ENCODE results near the gene SLC7A9.
"Not testable (repeated sequence)": the region's sequence is repeated elsewhere in the genome, so short reads cannot be mapped to it uniquely, and the experiment has no call there.

The SLC7A9 gene

GRCh38 chr19:32862173-32862572 lies 7.4 kb downstream of the SLC7A9 start:
- no peak for FAIRE-seq

GRCh38 chr19:32861596-32861995 lies 8.0 kb downstream of the SLC7A9 start:
- TF ChIP-seq TAF1 (IDR thresholded peaks at IDR 0.05; ENCODE audit: borderline replicate concordance, low read depth, low read length) (no peak), POLR2AphosphoS5 (IDR thresholded peaks at IDR 0.05; ENCODE audit: low read depth, low read length) (no peak), POLR2A (IDR thresholded peaks at IDR 0.05; ENCODE audit: low read depth, low read length) (no peak)
- FAIRE-seq (no peak), DNase-seq (ENCODE audit: insufficient read length) (no peak)

More at GRCh38 chr19:32862173-32862572, 7.4 kb downstream of the SLC7A9 start:
- TF ChIP-seq POLR2A (IDR thresholded peaks at IDR 0.05; ENCODE audit: low read depth, low read length) (no peak), POLR2AphosphoS5 (IDR thresholded peaks at IDR 0.05; ENCODE audit: low read depth, low read length) (no peak), TAF1 (IDR thresholded peaks at IDR 0.05; ENCODE audit: borderline replicate concordance, low read depth, low read length) (no peak)
- DNase-seq (ENCODE audit: insufficient read length) = no peak

GRCh38 chr19:32859591-32859990 lies 10.0 kb downstream of the SLC7A9 start:
- no peak for FAIRE-seq
- no peak for DNase-seq (ENCODE audit: insufficient read length)
- TF ChIP-seq POLR2AphosphoS5 (IDR thresholded peaks at IDR 0.05; ENCODE audit: low read depth, low read length) (no peak), TAF1 (IDR thresholded peaks at IDR 0.05; ENCODE audit: borderline replicate concordance, low read depth, low read length) (no peak), POLR2A (IDR thresholded peaks at IDR 0.05; ENCODE audit: low read depth, low read length) (no peak)

- no peak for DNase-seq (ENCODE audit: insufficient read length)
- TF ChIP-seq TAF1 (IDR thresholded peaks at IDR 0.05; ENCODE audit: borderline replicate concordance, low read depth, low read length) (no peak), POLR2AphosphoS5 (IDR thresholded peaks at IDR 0.05; ENCODE audit: low read depth, low read length) (no peak), POLR2A (IDR thresholded peaks at IDR 0.05; ENCODE audit: low read depth, low read length) (no peak)
- no peak for FAIRE-seq
Observed at GRCh38 chr19:32858559-32858958, 11.0 kb downstream of the SLC7A9 start.

GRCh38 chr19:32858155-32858554 lies 11.4 kb downstream of the SLC7A9 start:
- no peak for DNase-seq (ENCODE audit: insufficient read length)
- no peak for TF ChIP-seq TAF1 (IDR thresholded peaks at IDR 0.05; ENCODE audit: borderline replicate concordance, low read depth, low read length)
- TF ChIP-seq POLR2AphosphoS5 (IDR thresholded peaks at IDR 0.05; ENCODE audit: low read depth, low read length) = no peak
- TF ChIP-seq POLR2A (IDR thresholded peaks at IDR 0.05; ENCODE audit: low read depth, low read length) = no peak
- no peak for FAIRE-seq

- FAIRE-seq = no peak
- no peak for TF ChIP-seq TAF1 (IDR thresholded peaks at IDR 0.05; ENCODE audit: borderline replicate concordance, low read depth, low read length)
- no peak for DNase-seq (ENCODE audit: insufficient read length)
Observed at GRCh38 chr19:32857584-32857983, 12.0 kb downstream of the SLC7A9 start.

- not testable (repeated sequence) for FAIRE-seq; DNase-seq (ENCODE audit: insufficient read length)
Observed at GRCh38 chr19:32856818-32857217, 12.7 kb downstream of the SLC7A9 start.

- no peak for TF ChIP-seq POLR2A (IDR thresholded peaks at IDR 0.05; ENCODE audit: low read depth, low read length)
- no peak for TF ChIP-seq TAF1 (IDR thresholded peaks at IDR 0.05; ENCODE audit: borderline replicate concordance, low read depth, low read length)
- TF ChIP-seq POLR2AphosphoS5 (IDR thresholded peaks at IDR 0.05; ENCODE audit: low read depth, low read length) = no peak
- no peak for FAIRE-seq
- no peak for DNase-seq (ENCODE audit: insufficient read length)
Observed at GRCh38 chr19:32852216-32852615, 17.4 kb downstream of the SLC7A9 start.

GRCh38 chr19:32848035-32848434 lies 21.5 kb downstream of the SLC7A9 start:
- not testable (repeated sequence) for DNase-seq (ENCODE audit: insufficient read length); FAIRE-seq

- no peak for TF ChIP-seq POLR2A (IDR thresholded peaks at IDR 0.05; ENCODE audit: low read depth, low read length)
- FAIRE-seq = no peak
Observed at GRCh38 chr19:32843716-32844245, 25.8 kb downstream of the SLC7A9 start.

GRCh38 chr19:32842061-32842460 lies 27.5 kb downstream of the SLC7A9 start:
- TF ChIP-seq TAF1 (IDR thresholded peaks at IDR 0.05; ENCODE audit: borderline replicate concordance, low read depth, low read length) (no peak), POLR2A (IDR thresholded peaks at IDR 0.05; ENCODE audit: low read depth, low read length) (no peak), POLR2AphosphoS5 (IDR thresholded peaks at IDR 0.05; ENCODE audit: low read depth, low read length) (no peak)
- FAIRE-seq (no peak), DNase-seq (ENCODE audit: insufficient read length) (no peak)

More at GRCh38 chr19:32843716-32844245, 25.8 kb downstream of the SLC7A9 start:
- no peak for DNase-seq (ENCODE audit: insufficient read length)

- TF ChIP-seq TAF1 (IDR thresholded peaks at IDR 0.05; ENCODE audit: borderline replicate concordance, low read depth, low read length) = no peak
- TF ChIP-seq POLR2AphosphoS5 (IDR thresholded peaks at IDR 0.05; ENCODE audit: low read depth, low read length) = no peak
- no peak for TF ChIP-seq POLR2A (IDR thresholded peaks at IDR 0.05; ENCODE audit: low read depth, low read length)
- no peak for DNase-seq (ENCODE audit: insufficient read length)
- FAIRE-seq = no peak
Observed at GRCh38 chr19:32837531-32837930, 32.0 kb downstream of the SLC7A9 start.

GRCh38 chr19:32833388-32833787 lies 36.2 kb downstream of the SLC7A9 start:
- not testable (repeated sequence) for FAIRE-seq; DNase-seq (ENCODE audit: insufficient read length)

GRCh38 chr19:32832825-32833224 lies 36.7 kb downstream of the SLC7A9 start:
- not testable (repeated sequence) for DNase-seq (ENCODE audit: insufficient read length); FAIRE-seq

GRCh38 chr19:32832094-32832493 lies 37.5 kb downstream of the SLC7A9 start:
- not testable (repeated sequence) for DNase-seq (ENCODE audit: insufficient read length); FAIRE-seq

Measured in GM12892 (cell line).